NB4 (cell line): ENCODE results near the gene ARSB.

Experiments
- CTCF ChIP-seq: IDR thresholded peaks from one replicate; pipeline ENCODE4 v1.5.1; 2012; ENCODE audit warnings: low read depth, low read length
- POLR2A ChIP-seq: IDR thresholded peaks from 2 replicates; pipeline ENCODE4 v1.6.1; 2011; ENCODE audit warnings: mild to moderate bottlenecking; ENCODE audit not compliant: insufficient read length; ENCODE audit errors: extremely low read depth

GRCh38 chr5:78824831-78825281 is 160.3 kb downstream of the ARSB start:
- TF ChIP-seq CTCF (no peak), POLR2A (no peak)
